SK-N-SH treated with all-trans-retinoic acid at 6 μM for 48 hours (cell line): Measurements from ENCODE around the gene SOX10.

Experiments used
- PATZ1 ChIP-seq: fragments of 250-450 bp; sonication (Bioruptor Pico); IDR thresholded peaks from 2 replicates; pipeline ENCODE4 v1.8.0; 2020; ENCODE audit warnings: mild to moderate bottlenecking, moderate library complexity, borderline replicate concordance
- SNAI2 ChIP-seq: fragments of 250-450 bp; sonication (Bioruptor Pico); IDR thresholded peaks from 2 replicates; pipeline ENCODE4 v1.5.0; 2020; ENCODE audit warnings: mild to moderate bottlenecking, moderate library complexity
- ZNF8 ChIP-seq: fragments of 450-650 bp; formaldehyde crosslinking; IDR thresholded peaks from 2 replicates; pipeline ENCODE4 v1.5.0; 2020; ENCODE audit warnings: mild to moderate bottlenecking, moderate library complexity

DNA sequence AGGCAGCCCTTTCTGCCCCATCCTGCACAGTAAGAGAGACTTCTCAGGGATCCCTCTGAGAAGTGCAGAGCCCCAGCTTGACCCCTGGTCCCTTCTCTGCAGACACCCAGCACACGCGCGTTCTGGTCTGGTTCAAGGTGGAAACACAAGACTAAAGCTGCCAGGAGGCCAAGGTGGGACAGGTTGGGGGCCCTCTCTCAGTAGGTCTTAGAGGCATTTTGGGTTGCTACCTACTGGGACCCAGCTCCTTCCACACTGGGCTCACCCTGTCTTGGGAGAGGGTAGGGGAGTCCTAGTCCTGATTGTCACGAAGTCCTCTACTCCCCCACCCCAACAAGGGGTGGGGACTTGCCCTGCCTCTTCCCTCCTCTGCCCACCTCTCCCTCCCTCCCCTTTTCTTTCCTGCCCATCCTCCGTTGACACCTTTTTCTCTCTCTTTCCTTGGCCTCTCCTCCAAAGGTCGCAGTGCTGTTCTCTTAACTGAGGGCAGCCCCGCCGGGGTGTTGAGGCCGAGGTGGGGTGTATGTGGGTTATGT, 763 bp upstream of the SOX10 start:
- TF ChIP-seq SNAI2 (CRISPR knock-in tag) (no peak), ZNF8 (CRISPR knock-in tag) (no peak), PATZ1 (CRISPR knock-in tag) (no peak)
